Measurements from ENCODE around the gene PTX3.
A peak's percentile ranks its signal among the peaks of the same experiment; 100 is the strongest.

The PTX3 gene

DNA sequence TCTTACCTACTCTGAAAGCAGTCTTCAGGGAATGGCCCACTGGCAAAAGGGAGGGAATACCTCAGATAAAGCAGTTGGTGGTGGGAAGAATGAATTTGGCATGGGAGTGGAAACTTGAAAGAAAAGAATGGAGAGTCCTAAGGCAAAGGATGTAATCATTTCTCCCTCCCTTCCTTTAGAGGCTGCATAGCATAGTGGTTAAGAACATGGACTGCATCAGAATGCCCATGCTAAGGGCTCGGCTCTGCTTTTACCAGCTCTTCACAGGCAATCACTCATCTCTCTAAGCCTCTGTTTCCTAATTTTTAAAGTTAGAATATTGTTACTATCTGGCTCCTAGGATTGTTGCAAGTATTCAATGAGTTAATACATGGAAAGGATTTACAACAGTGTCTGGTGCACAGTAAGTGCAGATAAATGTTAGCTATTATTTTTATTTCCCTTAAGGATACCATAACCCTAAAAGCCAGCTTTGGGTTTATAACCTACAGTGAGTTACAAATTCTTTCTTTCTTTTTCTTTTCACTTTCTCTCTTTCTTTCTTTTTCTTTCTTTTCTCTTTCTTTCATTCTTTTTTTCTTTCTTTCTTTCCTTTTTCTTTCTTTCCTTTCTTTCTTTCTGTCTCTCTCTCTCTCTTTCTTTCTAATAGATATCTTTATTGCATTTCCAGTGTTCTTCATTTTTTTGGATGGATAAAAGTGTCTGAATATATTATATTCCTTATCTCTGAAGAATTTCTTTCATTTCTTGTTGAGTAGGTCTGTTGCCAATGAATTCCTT is 43.0 kb downstream of the PTX3 start:
- no peak for FAIRE-seq

DNA sequence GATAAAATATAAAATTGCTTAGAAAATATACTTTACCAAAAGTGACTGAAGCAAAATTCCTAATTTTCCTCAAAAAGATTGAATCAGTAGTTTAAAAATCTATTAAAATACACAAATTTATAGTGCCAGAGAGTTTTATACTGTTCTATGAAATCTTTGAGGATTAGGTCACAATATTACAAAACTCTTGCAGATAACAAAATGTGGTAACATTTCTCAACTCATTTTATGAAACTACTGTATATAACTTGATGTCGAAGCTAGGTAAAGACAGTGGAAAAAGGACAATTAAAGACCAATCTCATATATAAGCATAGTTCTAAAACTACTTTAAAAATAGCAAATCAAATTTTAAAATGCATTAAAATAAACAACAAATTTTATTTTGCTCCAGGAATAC is 50.7 kb downstream of the PTX3 start:
- FAIRE-seq = peak; percentile 27

DNA sequence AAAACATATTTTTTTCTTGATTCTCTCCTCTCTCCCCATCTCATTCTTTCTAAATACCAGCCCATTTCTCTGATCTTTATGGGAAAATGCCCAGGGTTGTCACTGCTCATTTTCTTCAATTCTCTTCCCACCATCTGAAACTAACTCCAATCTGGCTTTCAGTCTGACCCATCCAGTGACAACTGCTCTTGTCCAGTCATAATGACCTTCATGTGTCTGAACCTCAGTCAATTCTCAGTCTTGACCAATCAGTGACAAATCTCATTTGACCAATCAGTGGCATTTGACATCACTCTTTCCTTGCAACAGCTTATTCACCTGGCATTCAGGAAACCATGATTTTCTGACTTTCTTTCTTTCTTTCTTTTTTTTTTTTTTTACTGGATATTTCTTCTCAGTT is 51.5 kb downstream of the PTX3 start:
- no peak for FAIRE-seq

DNA sequence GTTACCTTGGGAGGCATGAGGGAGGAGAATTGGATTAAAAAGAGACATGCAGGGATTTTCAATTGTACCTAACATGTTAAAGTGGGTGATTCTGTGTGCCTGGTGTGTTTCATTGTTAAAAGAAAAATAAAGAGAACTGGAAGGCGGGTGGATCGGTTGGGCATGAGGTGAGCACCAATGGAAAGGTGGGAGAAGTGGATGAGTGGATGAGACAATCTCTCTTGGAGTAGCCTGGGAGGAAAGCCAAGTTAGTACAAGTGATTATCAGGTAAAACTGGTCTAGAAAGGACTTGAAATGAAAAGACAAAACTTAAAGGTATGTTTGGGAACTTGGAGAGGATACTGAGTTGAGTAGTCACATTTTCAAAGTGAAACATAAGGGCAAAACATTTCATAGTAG is 54.5 kb downstream of the PTX3 start:
- no peak for FAIRE-seq

Data from islet of Langerhans (tissue), 1 donor.